Stimulated activated CD8-positive, alpha-beta memory T cell treated with anti-CD3 and anti-CD28 coated beads, Interleukin-12 subunit alpha, Interleukin-12 subunit beta, amount 100 ng/mL, for 24 hours (primary cell): ENCODE results near the gene EPB41.
"Not testable (repeated sequence)": the region's sequence is repeated elsewhere in the genome, so short reads cannot be mapped to it uniquely, and the experiment has no call there.

Source experiments
- DNase-seq: peaks from one replicate; pipeline ENCODE4 v3.0.0-alpha.2; 2020; ENCODE audit errors: extremely low read depth

Gene EPB41

GRCh38 chr1:29133861-29134694 is 219.7 kb downstream of the EPB41 start:
- no peak for DNase-seq

DNA sequence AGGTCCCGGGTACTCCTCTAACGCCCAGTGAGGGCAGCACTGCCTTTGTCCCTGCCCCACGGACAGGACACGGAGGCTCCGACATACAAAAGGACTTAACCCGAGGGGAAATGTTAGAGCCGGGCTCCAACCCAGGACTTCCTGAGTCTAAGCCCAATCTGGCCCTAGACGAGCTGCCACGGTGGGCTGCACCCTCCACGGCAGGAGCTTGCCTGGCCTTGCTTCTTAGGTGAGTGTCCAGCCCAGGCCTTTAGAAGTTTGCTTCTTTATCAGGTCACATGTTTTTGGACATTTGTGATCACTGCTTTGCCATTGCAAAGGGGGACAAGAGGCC is 220.3 kb downstream of the EPB41 start:
- DNase-seq: no peak

GRCh38 chr1:29136391-29136915 is 222.1 kb downstream of the EPB41 start:
- no peak for DNase-seq

GRCh38 chr1:29142714-29143113 is 228.3 kb downstream of the EPB41 start:
- DNase-seq: no peak

DNA sequence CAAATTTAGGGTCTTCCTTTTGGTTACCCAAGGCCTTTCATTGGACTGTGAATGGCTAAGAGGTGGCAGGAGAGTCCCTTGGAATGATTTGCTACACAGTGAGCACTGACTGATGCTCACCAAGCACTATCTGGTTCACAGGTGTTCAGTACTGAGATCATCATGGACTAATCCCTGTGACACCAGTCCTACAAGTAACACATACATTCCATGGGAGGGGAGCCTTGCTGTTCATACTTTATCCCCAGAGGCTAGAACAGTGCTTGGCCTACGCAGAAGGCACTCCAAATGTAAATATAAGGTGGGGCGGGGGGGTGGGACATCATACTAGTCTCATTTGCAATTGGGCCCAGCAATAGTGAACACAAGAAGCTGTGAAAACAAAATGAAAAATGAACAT is 229.8 kb downstream of the EPB41 start:
- no peak for DNase-seq

GRCh38 chr1:29145739-29146437 is 231.5 kb downstream of the EPB41 start:
- DNase-seq: no peak

DNA sequence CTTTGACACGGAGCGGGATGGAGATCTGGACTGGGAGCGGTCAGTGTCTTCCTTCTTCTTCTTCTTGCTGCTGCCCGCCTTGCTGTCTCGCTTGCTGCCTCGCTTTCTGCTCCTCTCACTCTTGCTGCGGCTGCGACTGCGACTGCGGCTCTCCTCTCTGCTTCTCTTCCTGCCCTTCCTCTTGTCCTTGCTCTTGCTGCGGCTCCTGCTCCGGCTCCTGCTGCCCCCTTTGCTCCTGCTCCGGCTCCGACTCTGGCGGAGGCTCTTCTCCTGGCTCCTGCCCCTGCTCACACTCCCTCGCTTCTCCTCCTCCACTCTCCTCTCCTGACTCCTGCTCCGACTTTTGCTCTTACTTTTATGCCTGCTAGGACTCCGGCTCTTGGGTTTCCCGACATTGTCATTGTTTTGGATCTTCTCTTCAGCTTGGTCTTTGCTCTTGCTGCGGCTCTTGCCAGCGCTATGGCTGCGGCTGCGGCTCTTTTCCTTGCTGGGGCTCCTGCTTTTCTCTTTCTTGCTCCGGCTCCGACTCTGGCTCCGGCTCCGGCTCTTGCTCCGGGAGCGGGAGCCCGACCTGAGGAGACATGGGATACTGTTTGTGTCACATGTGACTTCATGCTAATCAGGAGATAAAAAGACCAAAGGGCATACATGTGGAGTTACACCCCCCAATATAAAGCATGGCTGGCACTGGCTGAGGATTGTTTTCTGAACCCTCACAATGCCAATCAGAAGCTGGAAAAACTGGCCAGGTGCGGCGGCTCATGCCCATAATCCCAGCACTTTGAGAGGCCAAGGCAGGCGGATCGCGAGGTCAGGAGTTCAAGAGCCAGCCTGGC is 234.5 kb downstream of the EPB41 start:
- DNase-seq: no peak

DNA sequence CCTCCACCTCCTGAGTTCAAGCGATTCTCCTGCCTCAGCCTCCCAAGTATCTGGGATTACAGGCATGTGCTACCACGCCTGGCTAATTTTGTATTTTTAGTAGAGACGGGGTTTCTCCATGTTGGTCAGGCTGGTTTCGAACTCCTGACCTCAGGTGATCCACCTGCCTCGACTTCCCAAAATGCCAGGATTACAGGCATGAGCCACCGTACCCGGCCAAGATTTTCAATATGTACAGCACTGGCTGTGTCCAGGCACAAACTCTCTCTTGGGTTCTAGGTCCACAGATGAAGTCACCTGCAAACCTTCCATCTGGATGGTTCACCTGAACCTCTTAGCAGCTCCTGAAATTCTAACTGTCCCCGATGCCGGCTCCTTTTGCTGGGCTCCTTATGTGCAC is 236.0 kb downstream of the EPB41 start:
- not testable (repeated sequence) for DNase-seq

GRCh38 chr1:29152046-29152805 is 237.9 kb downstream of the EPB41 start:
- DNase-seq: no peak

GRCh38 chr1:29156543-29157268 is 242.3 kb downstream of the EPB41 start:
- no peak for DNase-seq

GRCh38 chr1:29157269-29157601 is 242.9 kb downstream of the EPB41 start:
- DNase-seq: no peak

DNA sequence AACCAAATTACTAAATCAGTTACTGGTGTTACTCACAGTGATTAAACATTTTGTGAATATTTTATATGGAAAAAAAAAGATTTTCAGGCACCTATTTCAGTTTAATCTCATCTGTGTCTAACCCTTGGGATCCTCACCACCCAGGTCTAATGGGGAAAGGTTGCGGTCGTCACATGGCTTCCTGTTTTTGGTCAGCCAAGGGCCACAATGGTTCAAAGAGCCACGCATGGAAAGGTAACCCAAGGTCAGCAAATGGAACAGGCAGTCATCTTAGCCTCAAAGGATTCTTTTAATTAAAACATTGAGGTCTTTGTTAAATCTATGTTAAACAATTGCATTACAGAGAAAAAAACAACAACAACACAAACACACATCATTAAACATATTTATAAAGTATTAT is 245.4 kb downstream of the EPB41 start:
- no peak for DNase-seq

GRCh38 chr1:29162025-29162424 is 247.7 kb downstream of the EPB41 start:
- no peak for DNase-seq

GRCh38 chr1:29162476-29163138 is 248.2 kb downstream of the EPB41 start:
- no peak for DNase-seq

DNA sequence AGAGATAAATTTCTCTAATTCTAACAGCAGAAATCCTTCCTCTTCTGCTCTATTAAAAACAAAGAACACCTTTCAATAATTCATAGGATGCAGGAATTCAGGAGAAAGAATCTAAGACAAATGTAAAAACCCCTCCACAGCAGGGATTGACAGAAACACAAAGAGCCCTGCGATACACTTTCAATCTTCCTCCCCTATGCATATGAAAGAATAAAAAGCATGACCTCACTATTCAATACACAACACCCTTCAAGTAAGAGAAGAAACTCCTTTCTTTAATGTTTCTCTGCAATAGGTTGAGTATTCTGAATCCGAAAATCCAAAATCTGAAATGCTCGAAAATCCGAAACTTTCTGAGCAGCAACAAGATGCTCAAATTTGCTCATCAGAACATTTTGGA is 250.2 kb downstream of the EPB41 start:
- no peak for DNase-seq

GRCh38 chr1:29166291-29166878 is 252.0 kb downstream of the EPB41 start:
- no peak for DNase-seq

DNA sequence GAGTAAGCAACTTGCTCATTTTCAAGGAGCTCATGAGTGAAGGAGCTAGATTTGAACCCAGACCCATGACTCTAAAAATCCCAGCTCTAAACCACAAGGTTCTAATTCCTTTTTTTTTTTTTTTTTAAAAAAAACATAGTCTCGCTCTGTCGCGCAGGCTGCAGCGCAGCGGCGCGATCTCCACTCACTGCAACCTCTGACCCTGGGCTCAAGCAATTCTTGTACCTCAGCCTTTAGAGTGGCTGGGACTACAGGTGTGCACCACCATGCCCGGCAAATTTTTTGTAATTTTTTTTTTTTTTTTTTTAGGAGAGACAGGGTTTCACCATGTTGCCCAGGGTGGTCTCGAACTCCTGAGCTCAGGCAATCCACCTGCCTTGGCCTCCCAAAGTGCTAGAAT is 253.5 kb downstream of the EPB41 start:
- DNase-seq: no peak
